DOHH2 (cell line): Measurements from ENCODE around the gene SLIT1.

Experiments used
- H3F3A ChIP-seq: fragments of 200-600 bp; sonication (generic), shearing (Covaris generic); 2 replicates; pipeline ENCODE4 v1.6.0; 2016; ENCODE audit warnings: antibody characterized with exemption, mild to moderate bottlenecking; ENCODE audit not compliant: control insufficient read depth, insufficient read depth
- H3K27ac ChIP-seq: fragments of 200-600 bp; sonication (generic); 2 replicates; pipeline ENCODE4 v1.5.1; 2014; ENCODE audit warnings: low read depth, mild to moderate bottlenecking, low read length, moderate library complexity
- H3K27me3 ChIP-seq: fragments of 200-600 bp; sonication (generic); 2 replicates; pipeline ENCODE4 v1.6.1; 2014; ENCODE audit warnings: mild to moderate bottlenecking, low read length, mixed read lengths; ENCODE audit not compliant: control insufficient read depth
- H3K36me3 ChIP-seq: fragments of 200-600 bp; sonication (generic); 2 replicates; pipeline ENCODE4 v1.6.1; 2014; ENCODE audit warnings: mild to moderate bottlenecking, low read length, moderate library complexity, mixed read lengths; ENCODE audit not compliant: control insufficient read depth
- H3K4me1 ChIP-seq: fragments of 200-600 bp; sonication (generic); 2 replicates; pipeline ENCODE4 v1.6.1; 2014; ENCODE audit warnings: mild to moderate bottlenecking, low read length, mixed read lengths; ENCODE audit not compliant: control insufficient read depth
- H3K4me2 ChIP-seq: fragments of 200-600 bp; sonication (generic); 2 replicates; pipeline ENCODE4 v1.6.0; 2014; ENCODE audit warnings: mild to moderate bottlenecking, low read length, moderate library complexity
- H3K4me3 ChIP-seq: fragments of 200-600 bp; sonication (generic); 2 replicates; pipeline ENCODE4 v1.5.1; 2014; ENCODE audit warnings: mild to moderate bottlenecking, low read length, mixed read lengths
- H3K79me2 ChIP-seq: fragments of 200-600 bp; sonication (generic); 2 replicates; pipeline ENCODE4 v1.6.1; 2014; ENCODE audit warnings: mild to moderate bottlenecking, low read length, mixed read lengths; ENCODE audit not compliant: control insufficient read depth
- H3K9me2 ChIP-seq: fragments of 200-600 bp; sonication (generic); replicated peaks from 2 replicates; pipeline ENCODE4 v1.6.1; 2014; ENCODE audit warnings: mild to moderate bottlenecking, low read length, mixed read lengths; ENCODE audit not compliant: control insufficient read depth
- H3K9me3 ChIP-seq: fragments of 200-600 bp; sonication (generic); 2 replicates; pipeline ENCODE4 v1.6.1; 2014; ENCODE audit warnings: antibody characterized with exemption, low read length, mixed read lengths; ENCODE audit not compliant: control insufficient read depth, insufficient read depth
- H4K20me1 ChIP-seq: fragments of 200-600 bp; sonication (generic); 2 replicates; pipeline ENCODE4 v1.6.0; 2014; ENCODE audit warnings: low read depth, mild to moderate bottlenecking, antibody characterized with exemption, low read length, moderate library complexity; ENCODE audit not compliant: control insufficient read depth, insufficient read depth
- EZH2phosphoT487 ChIP-seq: fragments of 200-600 bp; sonication (generic); IDR thresholded peaks from 2 replicates; pipeline ENCODE4 v1.6.1; 2017; ENCODE audit warnings: borderline replicate concordance, mild to moderate bottlenecking, antibody characterized with exemption, low read length, moderate library complexity, mixed read lengths
- TF ChIP-seq, protein P1 (sequence below): fragments of 200-600 bp; sonication (generic); IDR thresholded peaks from one replicate; pipeline ENCODE4 v1.5.1; 2014; ENCODE audit warnings: antibody characterized with exemption, mild to moderate bottlenecking, low read depth, low read length; ENCODE audit not compliant: poor library complexity, severe bottlenecking

SLIT1 gene

DNA sequence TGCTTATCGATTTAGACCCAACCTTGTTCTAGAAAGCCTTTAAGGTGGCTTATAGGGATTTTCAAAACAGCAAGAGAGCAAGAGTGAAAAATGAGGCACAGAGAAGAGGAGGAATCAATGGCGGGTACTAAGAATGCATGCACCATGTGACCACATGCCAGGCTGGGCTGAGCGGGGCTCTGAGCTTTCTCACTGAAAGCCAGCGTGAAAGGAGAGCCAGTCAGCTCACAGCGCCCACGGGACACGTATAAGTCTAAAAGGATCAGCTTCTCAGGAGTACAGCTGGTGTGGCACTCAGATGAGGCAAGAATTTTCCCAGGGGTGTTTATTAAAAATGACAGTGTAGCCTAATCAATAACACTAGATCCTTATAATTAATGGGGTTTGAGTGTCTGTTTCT, 114.3 kb downstream of the SLIT1 start:
- Histone ChIP-seq H3K27me3 (peaks cover 12% of the 10 kb centered on the region), H3K9me2 (no peaks in the 10 kb centered on the region), H3F3A (no peaks in the 10 kb centered on the region), H3K4me3 (no peak overlapping the region), H3K27ac (no peak overlapping the region), H3K79me2 (no peaks in the 10 kb centered on the region), H3K4me2 (no peak overlapping the region), H3K36me3 (no peaks in the 10 kb centered on the region), H3K4me1 (no peaks in the 10 kb centered on the region), H4K20me1 (no peaks in the 10 kb centered on the region), H3K9me3 (no peaks in the 10 kb centered on the region)
- no peak for TF ChIP-seq EZH2phosphoT487
- TF ChIP-seq, protein P1, sequence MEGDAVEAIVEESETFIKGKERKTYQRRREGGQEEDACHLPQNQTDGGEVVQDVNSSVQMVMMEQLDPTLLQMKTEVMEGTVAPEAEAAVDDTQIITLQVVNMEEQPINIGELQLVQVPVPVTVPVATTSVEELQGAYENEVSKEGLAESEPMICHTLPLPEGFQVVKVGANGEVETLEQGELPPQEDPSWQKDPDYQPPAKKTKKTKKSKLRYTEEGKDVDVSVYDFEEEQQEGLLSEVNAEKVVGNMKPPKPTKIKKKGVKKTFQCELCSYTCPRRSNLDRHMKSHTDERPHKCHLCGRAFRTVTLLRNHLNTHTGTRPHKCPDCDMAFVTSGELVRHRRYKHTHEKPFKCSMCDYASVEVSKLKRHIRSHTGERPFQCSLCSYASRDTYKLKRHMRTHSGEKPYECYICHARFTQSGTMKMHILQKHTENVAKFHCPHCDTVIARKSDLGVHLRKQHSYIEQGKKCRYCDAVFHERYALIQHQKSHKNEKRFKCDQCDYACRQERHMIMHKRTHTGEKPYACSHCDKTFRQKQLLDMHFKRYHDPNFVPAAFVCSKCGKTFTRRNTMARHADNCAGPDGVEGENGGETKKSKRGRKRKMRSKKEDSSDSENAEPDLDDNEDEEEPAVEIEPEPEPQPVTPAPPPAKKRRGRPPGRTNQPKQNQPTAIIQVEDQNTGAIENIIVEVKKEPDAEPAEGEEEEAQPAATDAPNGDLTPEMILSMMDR: no peak

GRCh38 chr10:97069576-97070362, 116.0 kb downstream of the SLIT1 start:
- H3K9me2 ChIP-seq: no peaks in the 10 kb centered on the region
- no peaks in the 10 kb centered on the region for H4K20me1 ChIP-seq
- no peak overlapping the region for H3K4me3 ChIP-seq
- H3K27me3 ChIP-seq: peaks cover 12% of the 10 kb centered on the region
- H3K4me1 ChIP-seq: no peaks in the 10 kb centered on the region
- no peaks in the 10 kb centered on the region for H3K36me3 ChIP-seq
- TF ChIP-seq EZH2phosphoT487: no peak
- TF ChIP-seq, protein P1: no peak
- H3K27ac ChIP-seq: no peak overlapping the region
- no peaks in the 10 kb centered on the region for H3K79me2 ChIP-seq
- H3K4me2 ChIP-seq: no peak overlapping the region
- H3K9me3 ChIP-seq: no peaks in the 10 kb centered on the region
- H3F3A ChIP-seq: no peaks in the 10 kb centered on the region

DNA sequence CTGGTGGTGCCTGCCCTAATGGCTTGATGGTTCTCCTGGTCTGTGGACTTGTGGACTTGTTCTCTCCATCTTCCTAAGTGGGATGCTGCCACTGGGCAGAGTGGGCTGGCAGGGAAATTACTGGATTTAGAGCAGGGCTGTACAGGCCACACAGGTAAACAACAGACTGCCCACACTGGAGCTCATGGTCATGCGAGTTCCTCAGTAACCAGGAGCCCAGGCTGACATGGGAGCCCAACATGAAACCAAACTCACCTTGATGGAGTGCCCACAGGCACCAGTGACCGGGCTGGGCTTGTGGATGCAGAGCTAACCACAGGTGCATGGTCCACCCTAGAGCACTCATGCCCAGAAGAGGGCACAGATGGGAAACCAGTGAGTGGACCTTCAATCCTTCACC, 116.7 kb downstream of the SLIT1 start:
- H3K4me1 ChIP-seq: no peaks in the 10 kb centered on the region
- no peaks in the 10 kb centered on the region for H3F3A ChIP-seq
- H3K27me3 ChIP-seq: peaks cover 12% of the 10 kb centered on the region
- no peaks in the 10 kb centered on the region for H3K9me2 ChIP-seq
- H3K4me3 ChIP-seq: no peak overlapping the region
- H3K27ac ChIP-seq: no peak overlapping the region
- no peaks in the 10 kb centered on the region for H3K36me3 ChIP-seq
- H3K9me3 ChIP-seq: no peaks in the 10 kb centered on the region
- H3K79me2 ChIP-seq: no peaks in the 10 kb centered on the region
- H4K20me1 ChIP-seq: no peaks in the 10 kb centered on the region
- no peak overlapping the region for H3K4me2 ChIP-seq
- TF ChIP-seq, protein P1: no peak
- no peak for TF ChIP-seq EZH2phosphoT487
